T-helper 9 cell (primary cell): ENCODE results near the gene TIMP3.
"Not testable (repeated sequence)": the region's sequence is repeated elsewhere in the genome, so short reads cannot be mapped to it uniquely, and the experiment has no call there.

Experiments
- DNase-seq: peaks from one replicate; pipeline ENCODE4 v3.0.0-alpha.2; 2020
- total RNA-seq, 2 donors: gene quantifications; one replicate each; lab custom pipeline; 2026; lab: John Stamatoyannopoulos, UW

Gene TIMP3
- total RNA-seq = 0 reads per million in 2 donors

GRCh38 chr22:32801537-32802236 is at the start of gene TIMP3:
TSS of gene TIMP3 (plus strand) at chr22:32801705. CDS start at chr22:32802002, 297 bp downstream.
- no peak for DNase-seq

GRCh38 chr22:32752326-32752725 is 49.2 kb upstream of the TIMP3 start:
- no peak for DNase-seq

- DNase-seq = no peak
These were observed 48.5 kb upstream of the TIMP3 start for GRCh38 chr22:32752816-32753520.

GRCh38 chr22:32753591-32753990 is 47.9 kb upstream of the TIMP3 start:
- no peak for DNase-seq

GRCh38 chr22:32754413-32755041 is 47.0 kb upstream of the TIMP3 start:
- no peak for DNase-seq

- DNase-seq = not testable (repeated sequence)
These were observed 44.3 kb upstream of the TIMP3 start for GRCh38 chr22:32757086-32757762.

- DNase-seq = no peak
These were observed 42.6 kb upstream of the TIMP3 start for GRCh38 chr22:32758866-32759385.

GRCh38 chr22:32760396-32760795 is 41.1 kb upstream of the TIMP3 start:
- no peak for DNase-seq

- DNase-seq = no peak
These were observed 40.7 kb upstream of the TIMP3 start for GRCh38 chr22:32760815-32761214.

- DNase-seq = no peak
These were observed 40.1 kb upstream of the TIMP3 start for GRCh38 chr22:32761251-32761903.

- no peak for DNase-seq
These were observed 37.0 kb upstream of the TIMP3 start for GRCh38 chr22:32764330-32765131.

GRCh38 chr22:32765132-32765618 is 36.3 kb upstream of the TIMP3 start:
- no peak for DNase-seq

GRCh38 chr22:32771756-32772155 is 29.7 kb upstream of the TIMP3 start:
- DNase-seq = no peak

GRCh38 chr22:32775957-32776356 is 25.5 kb upstream of the TIMP3 start:
- no peak for DNase-seq

- DNase-seq = no peak
These were observed 25.1 kb upstream of the TIMP3 start for GRCh38 chr22:32776397-32776796.

GRCh38 chr22:32776802-32777201 is 24.7 kb upstream of the TIMP3 start:
- DNase-seq = no peak

- DNase-seq = no peak
These were observed 23.5 kb upstream of the TIMP3 start for GRCh38 chr22:32777987-32778386.

GRCh38 chr22:32780726-32781310 is 20.7 kb upstream of the TIMP3 start:
- no peak for DNase-seq

- DNase-seq = no peak
These were observed 19.8 kb upstream of the TIMP3 start for GRCh38 chr22:32781695-32782094.

GRCh38 chr22:32785321-32786026 is 16.0 kb upstream of the TIMP3 start:
- DNase-seq = no peak
